Inferior parietal cortex (tissue), 1 donor: ENCODE data around the gene ATG4A.

Source experiments
- DNase-seq: peaks from one replicate; pipeline ENCODE4 v3.0.0-alpha.2; 2016; ENCODE audit errors: extremely low spot score

ATG4A gene

GRCh38 chrX:108122748-108123147, 31.2 kb downstream of the ATG4A start:
- DNase-seq, result no peak

GRCh38 chrX:108123591-108124366, 32.2 kb downstream of the ATG4A start:
- DNase-seq, result no peak

DNA sequence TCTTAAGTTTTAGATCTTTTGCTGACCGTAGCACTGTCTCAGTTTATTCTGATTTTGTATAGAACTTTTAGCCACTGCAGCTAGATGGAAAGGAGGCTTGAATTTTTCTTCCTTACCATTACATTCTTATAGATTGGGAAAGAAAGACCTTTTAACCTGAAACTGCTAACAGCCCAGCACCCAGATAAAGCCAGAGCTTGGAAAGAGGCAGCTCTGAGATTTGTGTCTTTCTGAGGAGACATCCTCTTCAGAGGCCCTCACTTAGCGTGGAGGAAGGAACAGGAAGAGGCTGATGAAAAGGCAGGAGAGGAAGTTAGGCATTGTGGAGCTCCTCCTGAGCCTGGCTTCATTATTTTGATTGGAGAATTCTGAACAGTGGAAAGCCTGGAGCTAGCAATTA, 35.1 kb downstream of the ATG4A start:
- no peak for DNase-seq

DNA sequence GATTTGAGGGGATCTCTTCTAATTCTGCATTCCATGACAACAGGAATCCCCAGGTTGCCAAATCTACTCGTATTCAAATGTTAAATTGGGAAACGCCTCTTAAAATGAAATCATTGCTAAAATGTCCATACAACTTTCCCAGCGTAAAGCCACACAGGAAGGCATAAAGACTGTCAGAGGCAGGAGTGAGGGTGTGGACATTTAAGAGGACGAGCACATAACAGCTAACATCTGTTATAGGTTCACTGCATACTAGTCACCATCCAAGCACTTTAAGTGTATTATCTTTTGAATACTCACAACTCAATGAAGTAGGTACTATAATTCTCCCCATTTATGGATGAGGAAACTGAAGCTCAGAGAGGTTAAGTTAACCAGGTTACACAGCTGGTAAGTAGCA, 35.6 kb downstream of the ATG4A start:
- no peak for DNase-seq

- DNase-seq, result no peak
These were observed 39.3 kb downstream of the ATG4A start for GRCh38 chrX:108130889-108131288.

DNA sequence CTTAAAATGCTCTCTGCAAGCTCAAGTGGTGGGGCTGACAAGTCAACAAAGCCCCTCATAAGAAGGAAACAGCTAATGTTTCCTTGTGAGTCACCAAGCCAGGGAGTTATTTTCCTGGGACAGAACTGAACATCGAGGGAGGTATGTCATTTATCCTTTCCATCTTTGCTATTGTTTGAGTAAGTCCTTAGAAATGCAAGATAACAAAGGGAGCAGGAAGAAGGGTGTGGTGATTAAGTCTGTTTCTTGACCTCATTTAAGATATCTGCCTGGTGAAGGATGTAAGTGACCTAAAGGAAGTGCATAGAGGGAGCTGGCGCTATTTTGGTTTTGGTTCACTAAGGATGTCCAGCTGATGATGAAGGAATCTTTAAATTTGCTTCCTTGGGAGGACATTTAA, 39.9 kb downstream of the ATG4A start:
- DNase-seq, result no peak

DNA sequence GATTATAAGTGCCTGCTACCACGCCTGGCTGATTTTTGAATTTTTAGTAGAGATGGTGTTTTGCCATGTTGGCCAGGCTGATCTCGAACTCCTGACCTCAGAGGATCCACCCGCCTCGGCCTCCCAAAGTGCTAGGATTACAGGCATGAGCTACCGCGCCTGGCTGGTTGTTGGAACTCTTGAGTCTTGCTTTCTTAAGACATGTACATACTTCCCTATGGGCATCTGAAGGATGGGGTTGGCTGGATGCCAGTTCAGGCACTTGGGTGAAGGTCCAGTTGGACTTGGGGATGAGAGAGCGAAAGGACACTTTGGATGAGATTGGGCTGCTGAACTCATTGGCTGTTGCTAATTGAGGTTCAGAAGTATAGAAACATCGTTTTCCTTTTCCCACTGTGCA, 40.5 kb downstream of the ATG4A start:
- no peak for DNase-seq

DNA sequence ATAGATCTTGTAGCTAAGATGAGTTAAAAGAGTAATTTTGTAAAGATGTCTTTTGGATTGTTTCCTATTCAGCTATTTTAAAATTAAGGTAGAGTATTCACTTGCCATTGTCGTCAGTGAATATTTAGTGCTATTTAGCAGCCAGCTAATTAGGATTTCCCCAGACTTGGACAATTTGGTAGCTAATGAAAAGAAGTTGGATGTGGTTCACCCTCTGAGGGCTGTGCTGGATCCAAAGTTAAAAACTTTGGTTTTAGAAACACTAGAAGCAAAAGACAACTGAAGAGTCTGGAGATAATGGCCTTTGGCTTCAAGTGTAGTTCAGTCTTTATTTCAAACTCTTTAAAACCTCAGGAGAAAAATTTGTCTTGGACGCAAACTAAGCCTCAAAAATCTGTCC, 41.3 kb downstream of the ATG4A start:
- DNase-seq, result no peak

DNA sequence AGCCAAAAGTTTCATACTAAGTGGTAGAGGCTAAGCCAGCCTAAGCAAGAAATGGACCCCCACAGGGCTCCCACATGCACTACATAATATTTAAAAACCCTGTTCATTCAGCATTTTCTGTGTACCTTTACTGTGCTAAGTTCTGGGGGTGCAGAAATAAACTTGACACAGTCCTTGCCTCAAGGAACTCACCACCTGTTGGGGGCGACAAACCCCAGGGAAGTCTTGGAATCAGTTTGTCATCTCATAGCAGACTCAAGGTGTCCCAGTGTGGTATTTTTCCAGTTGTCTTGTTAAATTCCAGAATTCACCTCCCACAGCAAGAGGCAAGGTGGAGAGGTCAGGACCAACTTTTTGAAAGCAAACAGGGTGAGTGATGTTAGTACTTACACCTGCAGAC, 43.1 kb downstream of the ATG4A start:
- DNase-seq, result no peak

GRCh38 chrX:108138814-108139702, 47.5 kb downstream of the ATG4A start:
- no peak for DNase-seq

GRCh38 chrX:108148524-108148923, 56.9 kb downstream of the ATG4A start:
- no peak for DNase-seq

DNA sequence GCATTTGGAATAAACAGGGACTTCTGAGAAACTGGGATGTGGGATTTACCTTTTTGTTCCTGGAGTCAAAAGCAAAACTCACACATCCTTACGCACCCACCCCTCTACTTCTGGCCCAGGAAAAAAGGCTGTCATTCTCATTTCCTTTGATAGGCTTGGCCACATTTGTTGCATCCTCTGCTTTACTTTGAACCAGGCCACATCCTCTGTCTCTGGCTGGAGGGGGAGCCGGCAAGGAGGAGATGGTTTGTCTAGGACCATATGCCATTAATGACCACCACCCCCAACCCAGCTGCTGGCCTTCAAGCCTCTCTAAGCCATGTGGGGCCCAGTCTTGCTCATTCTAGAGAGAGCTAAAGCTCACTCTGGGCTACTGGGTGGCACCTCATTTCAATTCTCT, 64.5 kb downstream of the ATG4A start:
- DNase-seq, result no peak

GRCh38 chrX:108156934-108157466, 65.4 kb downstream of the ATG4A start:
- DNase-seq, result no peak

DNA sequence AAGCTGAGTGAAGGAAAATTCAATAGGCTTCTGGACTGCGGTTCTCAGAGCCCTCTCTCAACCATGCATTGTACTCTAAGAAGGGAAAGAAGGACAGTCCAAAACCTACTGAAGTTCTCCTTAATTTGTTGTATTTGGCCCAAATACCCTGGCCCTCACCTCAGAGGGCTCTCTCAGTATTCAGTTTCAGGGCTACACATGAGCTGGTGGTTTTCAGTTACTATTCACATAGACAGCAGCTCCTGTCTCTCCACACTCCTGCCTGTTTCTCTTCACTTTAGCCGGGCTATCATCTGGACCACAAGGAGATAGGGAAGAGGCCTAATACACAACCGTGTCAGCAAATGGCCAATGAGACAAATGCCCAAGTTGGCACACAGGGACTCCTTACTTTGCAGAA, 66.0 kb downstream of the ATG4A start:
- DNase-seq, result no peak

- DNase-seq, result no peak
These were observed 67.6 kb downstream of the ATG4A start for GRCh38 chrX:108159028-108159670.

DNA sequence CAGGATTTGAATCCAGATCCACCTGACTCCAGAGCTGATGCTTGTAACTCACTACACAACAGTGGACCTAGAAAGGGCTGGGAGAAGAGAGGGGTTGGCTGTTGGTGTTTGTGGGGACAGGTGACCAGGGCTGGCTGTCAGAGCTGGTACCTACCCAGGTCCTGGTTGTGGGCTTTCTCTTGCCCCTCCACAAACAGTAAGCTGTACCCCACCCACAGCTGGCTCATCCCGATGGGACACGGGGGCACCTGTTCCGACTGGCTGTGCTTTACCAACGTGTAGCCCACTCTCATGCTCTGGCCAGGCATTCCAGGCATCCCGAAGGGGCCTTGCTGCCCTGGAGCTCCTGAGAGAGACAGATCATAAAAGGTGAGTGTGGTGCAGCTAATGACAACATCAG, 68.7 kb downstream of the ATG4A start:
- DNase-seq, result no peak

DNA sequence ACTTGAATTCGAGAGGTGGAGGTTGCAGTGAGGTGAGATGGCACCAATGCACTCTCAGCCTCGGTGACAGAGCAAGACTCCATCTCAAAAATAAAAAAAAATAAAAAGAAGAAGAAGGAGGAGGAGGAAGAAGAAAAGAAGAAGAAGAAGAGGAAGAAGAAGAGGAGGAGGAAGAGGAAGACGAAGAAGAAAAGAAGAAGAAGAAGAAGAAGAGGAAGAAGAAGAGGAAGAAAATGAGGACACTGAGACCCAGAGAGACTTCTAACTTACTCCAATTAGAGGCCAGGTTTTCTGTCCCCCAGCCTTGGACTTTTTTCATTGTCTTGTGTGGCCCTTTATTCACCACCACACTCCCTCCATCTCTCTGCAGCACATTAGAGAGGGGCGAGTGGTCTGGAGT, 70.7 kb downstream of the ATG4A start:
- DNase-seq, result no peak

DNA sequence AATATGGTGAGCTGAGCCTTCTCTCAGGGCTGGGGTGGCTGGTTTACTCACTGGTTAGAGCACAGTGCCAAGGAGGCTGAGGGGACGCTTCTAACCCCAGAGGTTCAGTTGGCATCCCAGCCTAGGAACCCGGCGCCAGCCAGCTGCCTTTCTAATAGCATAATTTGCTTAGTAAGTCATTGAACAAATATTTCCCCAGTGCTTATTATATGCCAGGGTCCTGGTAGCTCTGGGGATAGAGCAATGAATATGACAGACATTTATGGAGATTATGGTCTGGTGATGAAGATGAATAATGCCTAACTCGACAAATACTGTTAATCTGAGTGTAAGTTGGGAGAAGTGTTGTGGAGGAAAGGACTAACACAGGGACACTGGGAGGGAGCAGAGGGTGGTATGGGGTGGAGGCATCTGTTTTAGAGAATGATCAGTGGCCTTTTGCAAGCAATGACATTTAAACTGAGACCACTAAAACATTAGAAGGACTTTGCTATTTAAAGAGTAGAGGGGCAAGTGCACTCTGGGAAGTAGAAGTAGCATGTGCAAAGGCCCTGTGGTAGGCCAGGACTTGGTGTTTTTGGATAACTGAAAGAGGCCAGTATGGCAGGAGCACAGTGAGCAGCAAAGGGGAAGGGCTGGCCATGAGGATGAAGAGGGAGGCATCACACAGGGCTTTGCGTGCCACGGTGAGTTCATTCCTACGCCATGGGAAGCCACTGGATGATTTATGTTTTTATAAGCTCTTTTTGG, 71.9 kb downstream of the ATG4A start:
- no peak for DNase-seq

DNA sequence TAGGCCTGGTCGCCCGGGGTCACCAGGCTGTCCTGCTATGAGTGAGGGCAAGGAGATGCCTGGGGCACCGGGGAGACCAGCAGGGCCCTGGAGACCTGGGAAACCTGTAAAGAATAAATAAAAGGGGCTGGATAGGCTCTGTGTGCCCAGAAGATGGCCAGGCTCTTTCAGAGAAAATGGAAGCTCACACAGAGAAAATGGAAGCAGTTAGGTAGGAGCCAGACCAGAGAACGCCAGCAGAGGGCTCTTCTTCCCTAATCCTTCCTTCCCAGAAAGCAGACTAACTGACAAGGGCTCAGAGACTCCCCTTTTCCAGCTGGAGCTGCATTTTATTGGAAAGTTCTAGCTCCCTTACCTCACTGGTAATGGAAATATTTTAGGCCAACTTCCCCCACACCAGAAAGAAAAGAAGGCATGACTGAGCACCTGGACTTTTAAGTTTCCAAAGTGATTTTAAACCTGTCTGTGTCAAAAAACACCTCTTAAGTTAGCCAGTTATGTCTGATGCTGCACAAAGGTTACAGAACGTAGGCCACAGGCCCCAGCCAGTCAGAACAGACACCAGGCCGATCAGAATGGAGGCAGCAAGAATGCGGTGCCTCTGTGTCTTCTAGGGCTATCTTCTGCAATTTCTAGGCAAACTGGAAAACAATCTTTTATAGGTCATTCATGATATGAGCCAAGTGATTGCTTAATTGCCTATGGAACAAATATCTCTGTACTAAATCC, 74.0 kb downstream of the ATG4A start:
- DNase-seq, result peak; percentile 19

DNA sequence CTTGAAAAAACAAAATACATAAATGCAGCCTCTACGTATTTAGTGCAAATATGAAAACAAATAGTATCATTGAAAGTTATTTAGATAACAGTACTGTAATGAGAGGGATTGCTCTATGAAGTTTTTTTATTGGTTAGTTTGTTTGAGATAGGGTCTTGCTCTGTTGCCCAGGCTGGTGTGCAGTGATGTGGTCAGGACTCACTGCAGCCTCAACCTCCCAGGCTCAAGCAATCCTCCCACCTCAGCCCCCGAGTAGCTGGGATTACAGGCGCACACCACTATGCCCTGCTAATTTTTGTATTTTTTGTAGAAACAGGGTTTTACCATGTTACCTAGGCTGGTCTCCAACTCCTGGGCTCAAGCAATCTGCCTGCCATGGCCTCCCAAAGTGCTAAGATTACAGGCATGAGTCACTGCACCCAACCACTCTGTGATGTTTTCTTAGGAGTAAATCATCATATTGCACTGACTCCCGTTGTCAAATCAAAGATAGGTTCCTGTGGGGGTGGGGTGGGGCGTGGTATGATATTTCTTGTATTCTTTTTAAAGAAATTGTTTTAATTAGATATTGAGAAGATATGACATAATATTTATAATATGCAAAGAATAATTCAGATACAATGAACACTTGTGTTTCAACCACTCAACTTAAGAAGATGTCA, 75.8 kb downstream of the ATG4A start:
- no peak for DNase-seq
